ENCODE results near the gene OR2AG1.
A peak's percentile ranks its signal among the peaks of the same experiment; 100 is the strongest.

OR2AG1 gene, protein sequence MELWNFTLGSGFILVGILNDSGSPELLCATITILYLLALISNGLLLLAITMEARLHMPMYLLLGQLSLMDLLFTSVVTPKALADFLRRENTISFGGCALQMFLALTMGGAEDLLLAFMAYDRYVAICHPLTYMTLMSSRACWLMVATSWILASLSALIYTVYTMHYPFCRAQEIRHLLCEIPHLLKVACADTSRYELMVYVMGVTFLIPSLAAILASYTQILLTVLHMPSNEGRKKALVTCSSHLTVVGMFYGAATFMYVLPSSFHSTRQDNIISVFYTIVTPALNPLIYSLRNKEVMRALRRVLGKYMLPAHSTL

DNA sequence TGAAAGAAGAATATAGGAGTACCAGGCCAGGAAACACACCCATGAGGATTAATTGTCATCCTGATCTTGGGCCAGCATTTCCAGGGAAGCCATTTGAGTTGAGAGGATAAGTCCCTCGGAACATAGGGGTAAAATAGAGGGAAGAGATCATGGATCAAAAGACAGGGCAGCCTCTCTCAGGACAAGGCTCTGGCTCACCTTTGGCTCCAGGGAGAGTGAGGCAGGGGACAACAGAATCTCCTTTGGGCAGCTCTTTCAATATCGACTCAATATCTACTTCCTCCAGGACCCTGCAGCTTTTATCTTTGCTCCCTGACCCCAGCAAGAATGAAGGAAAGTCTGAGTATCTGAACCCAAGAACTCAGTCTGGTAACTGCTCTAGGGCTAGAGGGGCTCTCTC is at the start of gene OR2AG1:
Gene OR2AG1, plus strand, starts transcription at position 301 of the 400 bp plus-strand sequence. CDS start 2,018 bp downstream, outside the sequence.
- FAIRE-seq: no peak

DNA sequence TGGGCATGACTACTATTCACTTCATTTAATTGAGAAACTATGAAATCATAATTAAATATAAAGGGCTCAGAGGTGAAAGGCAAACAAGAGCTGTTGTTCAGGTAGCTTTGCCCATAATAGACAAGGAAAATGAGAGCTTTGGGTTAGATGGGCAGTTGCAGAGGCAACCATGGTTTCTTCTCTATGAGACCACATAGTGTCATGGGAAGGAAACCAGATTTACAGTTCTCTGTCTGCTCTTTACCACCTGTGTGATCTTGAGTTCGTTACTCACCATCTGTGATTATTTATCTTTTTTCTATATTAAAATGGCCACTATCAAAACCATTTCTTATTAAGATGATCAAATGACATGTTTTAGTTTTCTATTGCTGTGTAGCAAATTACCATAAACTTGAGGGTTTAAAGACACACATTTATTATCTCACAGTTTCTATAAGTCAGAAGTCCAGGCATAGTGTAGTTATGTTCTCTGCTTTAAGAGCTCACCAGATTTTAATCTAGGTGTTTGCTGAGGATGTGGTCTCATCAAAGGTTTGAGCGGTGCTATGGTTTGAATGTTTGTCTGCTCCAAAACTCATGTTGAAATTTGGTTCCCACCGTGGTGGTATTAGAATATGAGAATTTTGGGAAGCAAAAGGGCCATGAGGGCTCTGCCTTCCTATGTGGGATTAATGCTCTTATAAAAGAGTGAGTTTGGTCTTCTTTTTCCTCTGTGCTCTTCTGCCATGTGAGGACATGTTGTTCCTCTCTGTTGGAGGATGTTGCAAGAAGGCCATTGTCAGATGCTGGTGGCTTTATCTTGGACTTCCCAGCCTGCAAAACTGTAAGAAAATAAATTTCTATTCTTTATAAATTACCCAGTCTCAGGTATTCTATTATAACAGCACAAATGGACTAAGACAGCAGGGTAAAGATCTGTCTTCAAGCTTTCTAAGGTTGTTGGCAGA is 49.2 kb upstream of the OR2AG1 start:
- FAIRE-seq (no peak), DNase-seq (ENCODE audit: low spot score) (no peak)

More for the DNA sequence above, at the start of gene OR2AG1:
- no peak for DNase-seq (ENCODE audit: low spot score)

DNA sequence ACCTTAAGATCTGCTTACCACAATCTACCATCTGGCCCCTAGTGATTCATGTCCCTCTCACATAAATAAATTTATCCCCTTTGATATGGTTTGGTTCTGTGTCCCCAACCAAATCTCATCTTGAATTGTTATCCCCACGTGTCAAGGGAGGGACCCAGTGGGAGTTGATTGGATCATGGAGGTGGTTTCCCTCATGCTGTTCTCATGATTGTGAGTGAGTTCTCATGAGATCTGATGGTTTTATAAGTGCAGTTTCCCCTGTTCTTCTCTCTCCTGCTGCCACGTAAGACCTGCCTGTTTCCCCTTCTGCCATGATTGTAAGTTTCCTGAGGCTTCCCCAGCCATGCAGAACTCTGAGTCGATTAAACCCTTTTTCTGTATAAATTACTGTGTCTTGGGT is 48.2 kb upstream of the OR2AG1 start:
- FAIRE-seq: no peak

DNA sequence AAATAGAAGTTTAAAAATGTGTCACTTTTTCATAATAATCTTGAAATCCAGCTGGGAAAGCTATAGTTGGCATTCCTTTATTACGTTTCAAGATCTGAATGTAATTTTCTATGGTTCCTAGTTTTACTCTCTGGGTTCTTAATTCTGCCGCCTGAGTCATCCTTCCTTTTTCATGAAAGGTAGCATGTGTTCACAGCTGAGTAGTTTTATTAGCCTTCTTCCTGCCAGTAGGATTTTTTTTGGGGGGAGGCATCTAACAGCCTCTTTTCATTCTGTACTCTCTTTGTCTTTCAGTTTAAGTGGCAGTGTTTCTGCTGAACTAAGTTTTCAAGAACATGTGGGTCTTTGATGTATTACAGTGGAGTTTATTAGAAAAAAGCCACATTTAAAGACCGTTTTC is 47.5 kb upstream of the OR2AG1 start:
- FAIRE-seq: no peak
- peak; percentile 21 for DNase-seq (ENCODE audit: low spot score)

More for the DNA sequence above, 48.2 kb upstream of the OR2AG1 start:
- DNase-seq (ENCODE audit: low spot score): no peak

DNA sequence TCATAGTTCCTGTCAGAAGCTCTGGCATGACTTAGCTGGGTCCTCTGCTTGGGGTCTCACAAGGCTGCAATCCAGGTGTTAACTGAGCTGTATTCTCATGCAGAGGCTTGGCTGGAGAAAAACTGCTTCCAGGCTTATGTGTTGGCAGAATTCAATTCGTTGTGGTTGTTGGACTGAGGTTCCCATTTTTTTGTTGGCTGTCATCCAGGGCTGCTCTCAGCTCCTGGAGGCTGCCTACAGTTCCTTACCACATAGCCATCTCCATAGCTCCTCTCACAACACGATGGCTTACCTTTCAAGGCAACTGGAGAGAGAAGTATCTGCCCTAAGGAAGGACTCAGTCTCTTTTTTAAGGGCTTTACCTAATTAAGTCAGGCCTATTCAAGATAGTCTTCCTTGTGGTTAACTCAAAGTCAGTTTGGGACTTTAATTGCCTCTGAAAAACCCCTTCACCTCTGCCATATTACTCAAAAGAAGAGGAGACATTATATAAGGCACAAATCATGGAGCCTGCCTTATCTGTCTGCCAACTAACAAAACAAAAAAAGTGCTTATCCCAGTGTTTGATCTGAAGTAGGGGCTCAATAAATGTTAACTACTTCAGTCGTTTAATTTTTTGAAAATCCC is 46.2 kb upstream of the OR2AG1 start:
- DNase-seq (ENCODE audit: low spot score): no peak
- no peak for FAIRE-seq

GRCh38 chr11:6737872-6738466 is 44.9 kb upstream of the OR2AG1 start:
- DNase-seq (ENCODE audit: low spot score) (peak; percentile 56), FAIRE-seq (no peak)

GRCh38 chr11:6738590-6738989 is 44.2 kb upstream of the OR2AG1 start:
- DNase-seq (ENCODE audit: low spot score): no peak
- no peak for FAIRE-seq

GRCh38 chr11:6742260-6742659 is 40.6 kb upstream of the OR2AG1 start:
- DNase-seq (ENCODE audit: low spot score) (no peak), FAIRE-seq (no peak)

GRCh38 chr11:6745018-6745417 is 37.8 kb upstream of the OR2AG1 start:
- DNase-seq (ENCODE audit: low spot score) (no peak), FAIRE-seq (no peak)

- DNase-seq (ENCODE audit: low spot score) (no peak), FAIRE-seq (no peak)
Measured at GRCh38 chr11:6745465-6746015, 37.3 kb upstream of the OR2AG1 start.

DNA sequence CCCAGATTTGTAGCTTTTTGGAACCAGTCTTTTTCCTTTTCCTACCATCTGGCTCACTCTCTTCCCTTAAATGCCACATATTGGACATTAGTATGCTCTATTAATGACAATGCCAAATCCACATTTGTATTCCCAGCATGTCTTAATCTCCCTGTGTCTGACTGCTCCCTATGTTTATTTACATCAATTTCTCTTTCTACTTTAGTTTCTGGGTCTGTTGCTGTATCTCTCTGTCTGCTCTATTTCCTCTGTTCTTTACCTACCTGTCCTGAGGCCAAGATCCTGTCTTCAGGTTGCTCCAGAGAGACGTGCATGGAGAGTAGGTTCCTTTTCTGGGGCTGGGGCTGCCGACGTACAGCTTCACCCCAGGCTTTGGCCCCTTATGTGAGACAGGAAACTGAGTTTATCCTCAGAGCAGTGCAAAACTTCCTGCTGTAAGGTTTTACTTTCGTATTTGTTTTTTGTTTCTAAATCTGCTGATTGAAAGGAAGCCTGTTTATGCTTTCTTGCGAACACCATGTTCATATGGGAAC is 36.7 kb upstream of the OR2AG1 start:
- DNase-seq (ENCODE audit: low spot score) (no peak), FAIRE-seq (no peak)

DNA sequence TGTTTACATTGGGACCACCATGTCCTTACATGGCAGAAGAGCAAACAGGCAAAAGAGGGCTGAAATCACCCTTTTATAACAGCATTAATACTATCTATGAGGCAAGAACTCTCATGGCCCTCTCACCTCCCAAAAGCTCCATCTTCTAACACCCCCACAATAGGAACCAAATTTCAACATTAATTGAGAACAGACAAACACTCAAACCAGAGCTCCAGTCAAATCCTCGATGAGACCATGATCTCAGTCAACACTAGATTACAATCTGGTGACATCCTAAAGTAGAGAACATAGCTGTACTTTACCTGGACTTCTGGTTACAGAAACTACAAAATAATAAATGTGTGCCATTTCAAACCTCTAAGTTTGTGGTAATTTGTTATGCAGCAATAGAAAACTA is 36.2 kb upstream of the OR2AG1 start:
- FAIRE-seq: no peak
- no peak for DNase-seq (ENCODE audit: low spot score)

GRCh38 chr11:6747097-6747668 is 35.6 kb upstream of the OR2AG1 start:
- FAIRE-seq (no peak), DNase-seq (ENCODE audit: low spot score) (no peak)

- FAIRE-seq (no peak), DNase-seq (ENCODE audit: low spot score) (peak; percentile 64)
Measured at GRCh38 chr11:6755303-6755952, 27.4 kb upstream of the OR2AG1 start.

DNA sequence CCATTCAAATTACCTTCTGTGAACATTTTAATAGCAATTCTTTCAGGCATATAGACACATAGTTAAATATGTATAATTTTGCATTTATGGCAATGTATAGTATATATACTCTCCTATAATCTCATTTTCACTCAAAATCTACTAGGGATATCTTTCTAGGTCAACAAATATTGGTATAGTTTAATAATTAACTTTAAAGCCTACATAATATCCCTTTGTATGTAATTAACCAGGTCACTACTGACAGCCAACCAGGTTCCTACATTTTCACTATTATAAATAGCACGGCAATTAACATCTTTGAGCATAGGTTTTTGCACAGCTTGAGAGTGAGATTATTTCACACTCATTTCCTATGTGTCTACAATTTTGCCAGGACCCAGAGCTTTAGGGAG is 26.9 kb upstream of the OR2AG1 start:
- DNase-seq (ENCODE audit: low spot score): no peak
- FAIRE-seq: no peak

- FAIRE-seq (no peak), DNase-seq (ENCODE audit: low spot score) (peak; percentile 57)
Measured at GRCh38 chr11:6757373-6757967, 25.4 kb upstream of the OR2AG1 start.

GRCh38 chr11:6771926-6772893 is 10.6 kb upstream of the OR2AG1 start, which contains the start of gene OR2AG2:
Gene OR2AG2 (minus strand): TSS chr11:6771976. CDS start chr11:6768957, 3,019 bp downstream.
- DNase-seq (ENCODE audit: low spot score) (no peak), FAIRE-seq (no peak)

DNA sequence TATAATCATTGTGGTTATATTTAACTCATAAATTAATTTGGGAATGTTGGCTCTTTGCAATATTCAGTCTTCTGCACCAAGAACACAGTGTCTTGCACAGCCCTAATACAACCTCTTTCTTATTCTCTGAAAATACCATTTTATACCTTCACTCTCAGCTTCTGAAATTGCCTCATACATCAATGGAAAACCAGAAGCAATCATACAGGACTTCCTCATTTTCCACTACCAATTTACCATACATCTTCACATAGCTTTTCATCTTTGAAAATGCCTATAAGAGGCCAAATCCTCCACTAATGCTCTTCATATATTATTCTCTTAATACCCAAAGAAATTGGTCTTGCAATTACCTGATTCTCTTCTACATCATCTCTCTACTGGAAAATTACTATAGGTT is 4.3 kb upstream of the OR2AG1 start:
- DNase-seq (ENCODE audit: low spot score): no peak

More for the DNA sequence above, 4.3 kb upstream of the OR2AG1 start:
- no peak for FAIRE-seq
